GM21529 (cell line): ENCODE data around the gene HNRNPUL1.
A peak's percentile ranks its signal among the peaks of the same experiment; 100 is the strongest.
"Not testable (repeated sequence)": the region's sequence is repeated elsewhere in the genome, so short reads cannot be mapped to it uniquely, and the experiment has no call there.

ENCODE experiments used
- ATAC-seq: cut with Tn5 transposase; IDR thresholded peaks from one replicate; pipeline ENCODE4 v1.9.1; 2021; ENCODE audit not compliant: unreplicated experiment

Gene HNRNPUL1

GRCh38 chr19:41324231-41324702, 60.1 kb downstream of the HNRNPUL1 start:
- no peak for ATAC-seq

- ATAC-seq = no peak
Measured at GRCh38 chr19:41324921-41325639, 60.9 kb downstream of the HNRNPUL1 start.

- no peak for ATAC-seq
Measured at GRCh38 chr19:41325640-41325946, 61.4 kb downstream of the HNRNPUL1 start.

- ATAC-seq = no peak
Measured at GRCh38 chr19:41325947-41326706, 62.0 kb downstream of the HNRNPUL1 start.

- ATAC-seq = no peak
Measured at GRCh38 chr19:41327076-41327575, 63.0 kb downstream of the HNRNPUL1 start.

- ATAC-seq = peak; percentile 46
Measured at GRCh38 chr19:41327576-41328156, 63.5 kb downstream of the HNRNPUL1 start.

GRCh38 chr19:41328157-41328841, 64.1 kb downstream of the HNRNPUL1 start:
- no peak for ATAC-seq

- no peak for ATAC-seq
Measured at GRCh38 chr19:41328842-41329225, 64.7 kb downstream of the HNRNPUL1 start.

- ATAC-seq = no peak
Measured at GRCh38 chr19:41330481-41330880, 66.3 kb downstream of the HNRNPUL1 start.

GRCh38 chr19:41330946-41331678, 66.9 kb downstream of the HNRNPUL1 start:
- no peak for ATAC-seq

- no peak for ATAC-seq
Measured at GRCh38 chr19:41332000-41332399, 67.8 kb downstream of the HNRNPUL1 start.

- no peak for ATAC-seq
Measured at GRCh38 chr19:41332468-41332867, 68.3 kb downstream of the HNRNPUL1 start.

- ATAC-seq = no peak
Measured at GRCh38 chr19:41334793-41335192, 70.6 kb downstream of the HNRNPUL1 start.

- no peak for ATAC-seq
Measured at GRCh38 chr19:41335467-41335866, 71.3 kb downstream of the HNRNPUL1 start.

- no peak for ATAC-seq
Measured at GRCh38 chr19:41339936-41340335, 75.8 kb downstream of the HNRNPUL1 start.

GRCh38 chr19:41341669-41342490, 77.7 kb downstream of the HNRNPUL1 start:
- ATAC-seq = no peak

GRCh38 chr19:41344162-41344561, 80.0 kb downstream of the HNRNPUL1 start:
- ATAC-seq = no peak

GRCh38 chr19:41346916-41347315, 82.7 kb downstream of the HNRNPUL1 start:
- ATAC-seq = not testable (repeated sequence)

GRCh38 chr19:41350735-41351338, 86.7 kb downstream of the HNRNPUL1 start:
- ATAC-seq = no peak
